ENCODE results near the gene SCN10A.

The SCN10A gene

GRCh38 chr3:38649500-38650247 lies 166.3 kb downstream of the SCN10A start, which contains the start of gene SCN5A:
TSS of gene SCN5A (minus strand) at chr3:38649687. CDS start at chr3:38633307, 16,380 bp downstream.
- peak; percentile 52 to 64 for DNase-seq

- DNase-seq = no peak
Measured at GRCh38 chr3:38648659-38649499, 167.1 kb downstream of the SCN10A start.

- DNase-seq = no peak
Measured at GRCh38 chr3:38648024-38648658, 167.9 kb downstream of the SCN10A start.

- no peak for DNase-seq
Measured at GRCh38 chr3:38647217-38647970, 168.6 kb downstream of the SCN10A start.

Measured in stimulated activated CD4-positive, alpha-beta T cell treated with anti-CD3 and anti-CD28 coated beads, Interleukin-2, amount 100 ng/mL, for 24 hours (primary cell).